DMS153 treated with DMSO at 0.1 percent for 48 hours (cell line): ENCODE results near the gene FADS1.
A peak's percentile ranks its signal among the peaks of the same experiment; 100 is the strongest.

Source experiments
- DNase-seq: peaks from one replicate; lab custom pipeline; 2025; ENCODE audit not compliant: unreplicated experiment; lab: John Stamatoyannopoulos, UW

Gene FADS1

DNA sequence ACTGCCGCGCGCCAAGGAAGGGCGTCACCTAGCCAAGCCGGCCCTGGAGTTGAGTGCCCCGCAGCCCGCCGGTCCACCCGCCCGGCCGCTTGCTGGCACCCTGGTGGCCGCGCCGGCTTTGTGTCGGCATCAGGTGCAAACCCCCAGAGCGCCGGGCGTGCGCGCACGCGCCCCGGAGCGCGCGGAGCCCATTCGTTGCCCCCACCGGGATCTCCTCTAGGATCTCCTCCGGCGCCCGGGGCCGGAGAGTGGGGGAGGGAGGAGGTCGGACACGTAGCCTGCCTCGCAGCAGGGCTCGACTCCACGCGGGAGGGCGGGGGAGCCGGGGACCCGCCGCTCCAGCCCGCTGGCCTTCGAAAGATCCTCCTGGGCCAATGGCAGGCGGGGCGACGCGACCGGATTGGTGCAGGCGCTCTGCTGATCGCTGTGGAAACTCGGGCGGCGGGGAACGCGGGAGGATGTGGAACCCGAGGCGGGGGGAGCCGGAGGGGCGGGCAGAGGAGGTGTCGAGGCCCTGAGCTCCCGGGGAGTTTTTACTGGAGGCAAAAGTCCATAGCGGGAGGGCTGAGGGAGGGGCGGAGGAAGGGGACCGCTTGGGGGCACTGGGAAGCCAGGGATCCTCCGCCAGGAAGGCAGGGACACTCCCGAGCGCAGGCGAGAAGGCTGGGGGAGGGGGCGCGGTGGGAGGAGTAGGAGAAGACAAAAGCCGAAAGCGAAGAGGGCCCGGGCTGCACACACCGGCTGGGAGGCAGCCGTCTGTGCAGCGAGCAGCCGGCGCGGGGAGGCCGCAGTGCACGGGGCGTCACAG, 11.0 kb upstream of the FADS1 start, which contains the start of gene FADS2:
FADS2 (plus strand) TSS at position 730 of the 808 bp plus-strand sequence. CDS start 91 bp downstream, outside the sequence.
- peak; percentile 84 for DNase-seq

DNA sequence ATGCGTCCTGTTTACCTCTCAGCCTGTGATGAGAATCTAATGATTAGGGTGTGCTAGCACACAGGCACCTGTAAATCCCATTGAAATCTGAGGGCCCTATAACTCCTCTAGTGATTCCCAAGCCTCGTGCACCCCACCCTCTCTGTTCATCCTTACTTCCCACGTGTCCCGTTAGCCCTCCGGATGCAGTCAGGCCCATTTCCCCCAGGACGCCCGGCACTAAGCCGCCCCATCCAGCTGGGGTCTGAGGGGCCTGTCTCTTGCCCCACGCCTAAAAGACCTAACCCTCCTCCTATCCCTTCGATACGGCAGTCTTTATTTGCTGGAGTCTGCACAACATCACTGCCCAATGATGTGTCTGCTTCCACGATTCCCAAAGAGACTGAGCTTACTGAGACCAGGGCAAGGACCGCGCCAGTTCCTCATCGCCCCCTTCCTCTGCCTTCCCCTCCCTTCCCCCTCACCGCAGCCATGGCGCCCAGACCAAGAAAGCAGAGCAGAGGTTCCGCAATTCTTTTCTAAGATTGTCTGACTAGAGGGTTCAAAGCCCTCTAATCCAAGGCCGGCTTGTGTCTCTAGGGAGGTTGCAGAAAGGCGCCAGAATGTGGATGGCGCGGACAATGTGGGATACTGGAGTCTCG, 10.2 kb upstream of the FADS1 start:
- peak; percentile 48 for DNase-seq

DNA sequence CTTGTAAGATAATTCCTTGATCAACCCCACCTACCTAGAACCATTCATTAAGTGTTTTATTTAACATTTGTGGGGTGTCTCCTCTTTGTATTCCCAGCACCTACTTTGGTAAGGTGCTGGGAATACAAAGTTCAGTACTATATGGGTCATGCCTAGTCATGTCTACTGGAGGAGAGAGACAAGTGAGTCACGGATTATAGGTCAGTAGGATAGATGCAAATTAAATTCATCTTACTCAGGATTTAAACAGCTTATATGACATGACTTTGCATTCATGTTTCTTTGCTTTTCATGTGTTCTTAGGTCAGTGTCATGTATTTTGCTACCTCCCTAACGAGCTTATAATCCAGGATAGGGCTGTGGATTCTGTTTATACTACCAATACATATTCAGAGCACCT, 3.4 kb upstream of the FADS1 start:
- DNase-seq, result no peak

DNA sequence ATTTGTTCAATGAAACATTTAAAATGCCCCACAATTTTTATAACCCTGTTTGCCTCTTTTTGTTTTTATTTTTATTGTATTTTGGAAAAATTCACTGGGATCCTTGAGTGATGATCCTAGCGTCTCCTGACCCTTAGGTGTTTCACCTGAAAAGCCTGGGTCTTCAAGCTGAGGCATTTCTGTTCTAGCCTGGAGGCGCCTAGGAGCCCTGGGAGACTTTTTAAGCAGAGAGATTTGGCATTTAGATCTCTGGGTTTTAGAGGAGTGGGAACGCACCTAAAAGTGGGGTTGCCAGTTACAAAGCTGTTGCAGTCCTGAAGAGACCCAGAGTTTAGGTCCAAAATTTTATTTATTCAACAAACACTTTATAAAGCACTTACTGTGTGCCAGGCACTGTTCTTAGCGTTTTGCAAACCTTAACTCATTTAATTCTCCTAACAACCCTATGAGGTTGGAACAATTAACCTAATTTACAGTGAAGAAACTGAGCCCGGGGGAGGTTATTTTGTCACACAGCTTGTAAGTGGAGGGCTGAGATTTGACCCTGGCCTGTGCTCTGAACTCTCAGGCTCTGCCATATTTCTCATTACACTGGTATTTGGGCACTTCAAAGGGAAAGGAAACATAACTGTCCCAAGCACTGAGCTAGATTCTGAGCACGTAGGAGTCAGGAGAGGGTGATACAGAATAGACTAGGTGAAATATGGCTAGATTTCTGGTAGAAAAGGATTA, 834 bp upstream of the FADS1 start:
- no peak for DNase-seq

DNA sequence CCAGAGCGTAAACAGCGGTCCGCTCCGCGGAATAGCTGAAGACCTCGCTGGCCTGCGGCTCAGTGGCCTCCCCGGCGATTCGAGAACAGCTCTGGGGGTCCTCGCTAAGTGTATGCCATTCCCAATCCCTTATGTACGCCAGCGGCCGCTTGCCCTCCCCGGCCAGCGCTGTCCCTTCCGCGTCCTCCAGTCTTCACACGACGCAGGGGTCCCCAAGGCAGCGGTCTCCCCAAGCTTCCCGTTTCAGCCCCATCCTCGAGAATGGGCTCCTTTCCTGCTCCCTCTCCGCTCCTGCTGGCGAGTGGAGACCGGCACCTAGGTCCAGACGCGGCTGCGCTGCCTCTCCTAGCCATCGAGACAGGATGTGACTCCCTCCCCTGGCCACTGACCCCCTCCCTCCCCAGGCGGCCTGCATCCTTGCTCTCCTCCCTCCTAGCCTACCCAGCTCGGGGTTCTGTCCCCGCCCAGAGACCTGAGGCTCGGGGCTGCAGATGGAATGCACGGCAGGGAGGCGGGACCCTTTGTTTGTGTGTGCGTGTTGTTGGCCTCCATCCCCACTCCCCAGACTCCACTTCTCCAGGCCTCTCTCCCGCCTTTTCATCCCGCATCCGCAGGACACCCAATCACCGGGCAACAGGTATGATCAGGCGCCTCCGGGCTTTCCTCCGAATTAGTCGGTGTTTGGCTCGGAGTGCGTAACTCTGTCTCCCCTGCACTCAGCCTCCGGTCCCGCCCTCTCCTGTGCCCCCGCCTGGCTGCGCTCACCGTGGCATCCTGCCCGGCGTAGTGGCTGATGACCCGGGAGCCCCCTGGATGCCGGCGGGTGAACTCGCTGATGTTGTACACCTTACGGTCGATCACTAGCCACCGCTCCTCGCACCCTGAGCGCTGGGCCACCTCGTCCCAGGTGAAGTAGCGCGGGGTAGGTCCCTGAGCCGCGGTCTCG, 740 bp downstream of the FADS1 start:
- peak; percentile 78 for DNase-seq

DNA sequence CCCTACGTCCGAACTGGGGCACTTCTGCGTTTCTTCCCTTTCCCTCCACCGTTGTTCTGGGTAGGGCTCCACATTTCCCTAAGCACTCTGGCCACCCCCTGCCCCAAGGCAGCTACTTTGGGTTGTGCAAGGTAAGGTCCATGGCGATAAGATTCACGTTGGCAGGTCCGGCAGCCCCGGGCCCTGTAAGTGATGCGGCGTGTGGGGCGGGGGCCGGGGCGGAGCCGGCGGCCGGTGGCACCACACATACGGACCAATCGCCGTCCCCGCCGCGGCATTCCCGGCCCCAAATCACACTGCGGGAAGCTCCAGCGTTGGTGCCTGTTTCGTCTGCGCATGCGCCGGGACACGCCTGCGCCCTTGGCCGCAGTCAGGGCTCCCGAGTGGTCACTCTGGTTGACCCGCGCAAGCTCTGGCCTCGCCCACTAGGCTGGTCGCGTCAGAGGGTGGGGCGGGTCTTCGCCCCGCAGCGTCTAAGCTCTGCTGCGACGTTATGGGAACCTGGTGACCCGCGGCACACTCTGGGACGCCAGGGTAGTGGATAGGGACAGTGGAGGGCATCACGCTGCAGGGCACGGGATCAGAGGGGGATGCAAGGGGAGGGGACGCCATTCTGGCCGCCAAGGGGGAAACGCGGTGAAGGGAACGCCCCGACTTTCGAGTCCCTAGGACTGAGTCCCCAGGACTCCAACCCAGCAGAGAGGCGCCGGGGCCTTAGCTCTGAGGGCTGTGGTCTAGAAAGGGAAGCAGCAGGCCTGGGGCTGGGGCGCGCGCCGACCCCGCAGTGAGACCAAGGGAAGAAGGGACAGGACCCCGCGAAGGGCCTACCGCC, 1.6 kb downstream of the FADS1 start:
- DNase-seq, result peak; percentile 88

DNA sequence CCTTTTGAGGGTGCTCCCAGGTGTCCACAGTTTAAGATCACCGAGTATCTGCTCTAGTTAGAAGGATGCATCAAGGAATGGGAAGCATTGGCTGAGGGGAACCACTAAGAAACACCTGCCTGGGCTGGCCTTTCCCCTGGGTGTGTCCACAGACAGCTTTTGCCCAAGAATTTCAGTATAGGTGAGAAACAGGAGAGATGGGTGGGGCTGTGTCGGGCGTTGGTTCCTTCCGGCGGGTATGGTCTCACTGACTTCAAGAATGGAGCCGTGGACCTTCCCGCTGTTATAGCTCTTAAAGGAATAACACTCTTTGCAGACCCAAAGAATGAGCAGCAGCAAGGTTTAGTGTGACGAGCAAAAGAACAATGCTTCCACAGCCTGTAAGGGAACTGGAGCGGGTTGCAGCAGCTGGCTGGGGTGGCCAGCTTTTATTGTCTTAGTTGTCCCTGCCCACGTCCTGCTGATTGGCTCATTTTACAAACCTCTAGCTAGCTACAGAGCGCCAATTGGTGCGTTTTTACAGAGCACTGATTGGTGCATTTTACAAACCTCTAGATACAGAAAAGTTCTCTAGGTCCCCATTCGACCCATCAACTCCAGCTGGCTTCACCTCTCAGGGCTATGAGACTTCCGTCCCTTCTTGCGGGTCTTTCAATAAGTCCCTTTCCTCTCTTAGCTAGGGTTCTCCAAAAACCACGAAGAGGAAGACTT, 2.4 kb downstream of the FADS1 start:
- DNase-seq, result no peak

DNA sequence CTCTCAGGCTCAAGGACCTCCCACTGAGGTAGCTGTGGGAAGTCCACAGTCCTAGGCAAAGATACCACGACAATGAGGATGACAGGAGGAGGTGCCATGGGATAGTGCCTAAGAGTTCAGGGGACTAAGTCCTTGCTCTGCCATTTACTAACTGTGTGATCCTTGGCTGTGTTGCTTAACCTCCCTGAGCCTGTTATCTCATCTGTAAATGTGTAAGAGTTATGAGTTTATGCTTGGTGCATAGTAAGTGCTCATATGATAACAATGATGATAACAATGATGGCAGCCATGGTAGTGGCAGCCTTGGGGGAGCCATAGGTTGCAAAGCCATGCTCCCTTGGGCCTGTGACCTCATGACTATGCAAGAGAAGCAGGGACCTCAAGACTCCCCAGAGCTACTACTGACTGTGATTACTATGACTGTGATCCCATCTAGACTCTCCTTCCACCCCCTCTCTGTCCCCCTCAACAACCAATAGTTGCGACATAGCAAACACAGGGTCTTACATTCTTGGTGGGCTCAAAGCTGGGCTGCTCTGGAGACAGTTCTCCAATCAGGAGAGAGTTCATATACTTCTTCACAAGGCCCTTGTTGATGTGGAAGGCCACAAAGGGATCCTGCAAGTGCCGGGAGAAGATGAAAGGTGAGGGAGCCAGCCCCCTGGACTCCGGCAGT, 3.9 kb downstream of the FADS1 start:
- DNase-seq, result no peak

DNA sequence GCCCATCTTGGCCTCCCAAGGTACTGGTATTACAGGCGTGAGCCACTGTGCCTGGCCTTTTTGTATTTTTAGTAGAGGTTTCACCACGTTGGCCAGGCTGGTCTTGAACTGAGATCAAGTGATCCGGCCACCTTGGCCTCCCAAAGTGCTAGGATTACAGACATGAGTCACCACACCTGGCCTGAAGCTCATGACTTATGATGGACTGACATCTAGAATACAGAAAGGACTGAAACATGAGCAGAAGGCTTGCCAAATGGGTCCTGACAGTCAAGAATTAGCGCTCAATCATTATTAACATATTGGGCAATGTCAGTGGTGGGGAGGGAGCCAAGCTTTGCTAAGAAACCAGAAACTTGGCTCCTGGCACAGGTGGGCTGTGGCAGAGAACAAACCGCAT, 5.0 kb downstream of the FADS1 start:
- DNase-seq, result no peak

DNA sequence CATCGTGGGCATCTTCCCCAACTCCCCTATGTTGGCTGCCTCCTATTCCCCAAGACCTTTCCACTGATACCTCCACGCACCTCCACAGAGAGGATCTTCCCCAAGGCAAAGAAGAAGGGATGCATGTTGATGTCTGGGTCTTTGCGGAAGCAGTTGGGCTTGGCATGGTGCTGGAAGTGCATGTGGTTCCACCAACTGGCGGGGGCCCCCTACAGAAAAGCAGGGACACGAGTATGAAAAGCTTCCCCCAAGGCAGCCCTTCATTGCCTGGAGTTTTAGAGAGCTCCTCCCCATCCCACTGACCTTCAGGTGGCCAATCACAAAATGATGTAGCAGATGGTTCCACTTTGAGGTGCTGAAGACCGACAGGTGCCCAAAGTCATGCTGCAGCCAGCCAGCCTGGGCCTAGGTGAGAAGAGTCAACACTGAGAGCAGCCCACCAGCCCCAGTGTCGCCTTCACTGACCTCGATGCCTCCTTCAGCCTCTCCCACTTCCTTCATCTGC, 6.1 kb downstream of the FADS1 start:
- DNase-seq, result no peak

DNA sequence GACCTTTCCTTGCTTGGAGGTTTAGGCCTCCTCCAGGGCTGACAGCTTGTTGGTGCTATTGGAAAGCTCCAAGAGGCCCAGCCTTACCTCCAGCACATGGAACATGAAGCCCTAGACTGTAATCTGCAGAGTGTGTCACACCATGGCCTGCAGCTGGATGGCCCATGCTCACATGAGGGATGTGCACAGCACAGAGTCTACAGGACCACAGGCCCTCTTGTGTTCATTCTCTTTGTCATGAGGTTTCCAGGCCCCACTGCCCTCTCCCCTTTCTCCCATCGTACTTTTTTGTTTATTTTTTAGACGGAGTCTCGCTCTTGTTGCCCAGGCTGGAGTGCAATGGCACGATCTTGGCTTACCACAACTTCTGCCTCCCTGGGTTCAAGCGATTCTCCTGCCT, 10.0 kb downstream of the FADS1 start:
- DNase-seq, result no peak

DNA sequence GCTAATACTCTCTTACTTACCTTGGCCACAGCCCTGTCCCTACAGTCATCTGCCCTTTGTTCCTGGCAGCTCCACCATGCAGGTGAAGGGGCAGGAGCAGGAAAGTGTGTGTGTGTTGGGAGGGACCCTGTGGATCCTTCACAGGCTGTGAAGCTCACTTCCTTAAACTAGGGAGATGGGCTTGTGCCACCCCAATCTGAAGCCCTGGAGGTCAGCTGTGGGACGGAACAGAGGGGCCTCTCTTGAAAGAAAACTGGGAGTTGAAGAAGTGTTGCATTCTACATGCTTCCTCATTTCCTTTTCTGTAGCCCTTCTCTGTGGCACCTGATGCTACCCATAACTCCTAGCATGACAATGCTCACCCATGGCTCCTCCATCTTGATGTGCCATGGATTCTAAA, 11.7 kb downstream of the FADS1 start:
- DNase-seq, result no peak

DNA sequence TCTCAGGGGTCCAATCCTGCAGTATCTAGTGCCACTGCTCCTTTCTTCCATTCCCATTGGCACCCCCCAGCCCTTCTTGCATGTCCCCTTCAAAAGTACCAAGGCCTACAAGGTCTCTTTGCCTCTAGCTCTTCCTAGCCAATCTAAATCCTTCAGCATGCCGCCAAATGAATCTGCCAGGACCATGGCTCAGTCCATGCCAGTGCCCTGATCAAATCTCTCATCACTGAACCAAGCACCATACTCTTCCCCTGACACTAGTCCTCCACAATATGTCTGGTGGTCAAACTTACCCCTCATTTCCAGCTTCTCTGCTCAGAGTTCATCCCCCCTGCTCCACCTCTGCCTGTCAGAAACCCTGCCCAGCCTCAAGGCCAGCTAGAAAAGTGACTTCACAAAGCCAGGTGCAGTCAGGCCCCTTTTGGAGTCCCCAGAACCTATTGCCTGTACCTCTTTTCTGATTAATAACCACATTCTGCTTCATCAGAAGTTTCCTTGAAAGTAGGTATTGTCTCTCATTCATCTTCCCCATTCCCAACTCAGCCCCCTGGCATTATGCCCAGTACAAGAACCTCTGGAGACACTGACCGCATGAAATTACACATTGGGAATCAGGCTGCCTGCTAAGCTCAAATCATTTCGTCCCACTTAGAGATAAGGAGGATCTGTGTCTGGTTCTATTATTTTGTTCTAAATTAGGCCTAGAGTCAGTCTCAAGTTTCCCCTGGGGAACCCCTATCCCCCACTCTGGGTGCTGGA, 12.7 kb downstream of the FADS1 start:
- DNase-seq, result no peak

DNA sequence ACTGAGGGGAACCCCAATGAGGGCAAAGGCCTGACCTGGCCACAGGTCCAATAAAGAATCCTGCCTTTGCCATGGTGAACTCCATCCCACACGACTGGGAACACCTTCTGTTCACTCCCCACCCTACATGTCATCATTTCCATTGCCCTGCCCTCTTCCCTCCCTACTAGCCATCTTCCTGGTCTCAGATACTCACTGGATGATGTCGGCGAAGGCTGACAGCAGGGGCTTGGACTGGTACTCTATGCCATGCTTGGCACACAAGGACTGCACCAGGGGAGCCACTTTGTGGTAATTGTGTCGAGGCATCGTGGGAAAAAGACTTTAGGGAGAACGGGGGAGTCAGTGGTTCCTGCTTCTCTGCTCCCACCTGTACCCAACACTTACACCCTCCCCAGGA, 14.2 kb downstream of the FADS1 start:
- no peak for DNase-seq

DNA sequence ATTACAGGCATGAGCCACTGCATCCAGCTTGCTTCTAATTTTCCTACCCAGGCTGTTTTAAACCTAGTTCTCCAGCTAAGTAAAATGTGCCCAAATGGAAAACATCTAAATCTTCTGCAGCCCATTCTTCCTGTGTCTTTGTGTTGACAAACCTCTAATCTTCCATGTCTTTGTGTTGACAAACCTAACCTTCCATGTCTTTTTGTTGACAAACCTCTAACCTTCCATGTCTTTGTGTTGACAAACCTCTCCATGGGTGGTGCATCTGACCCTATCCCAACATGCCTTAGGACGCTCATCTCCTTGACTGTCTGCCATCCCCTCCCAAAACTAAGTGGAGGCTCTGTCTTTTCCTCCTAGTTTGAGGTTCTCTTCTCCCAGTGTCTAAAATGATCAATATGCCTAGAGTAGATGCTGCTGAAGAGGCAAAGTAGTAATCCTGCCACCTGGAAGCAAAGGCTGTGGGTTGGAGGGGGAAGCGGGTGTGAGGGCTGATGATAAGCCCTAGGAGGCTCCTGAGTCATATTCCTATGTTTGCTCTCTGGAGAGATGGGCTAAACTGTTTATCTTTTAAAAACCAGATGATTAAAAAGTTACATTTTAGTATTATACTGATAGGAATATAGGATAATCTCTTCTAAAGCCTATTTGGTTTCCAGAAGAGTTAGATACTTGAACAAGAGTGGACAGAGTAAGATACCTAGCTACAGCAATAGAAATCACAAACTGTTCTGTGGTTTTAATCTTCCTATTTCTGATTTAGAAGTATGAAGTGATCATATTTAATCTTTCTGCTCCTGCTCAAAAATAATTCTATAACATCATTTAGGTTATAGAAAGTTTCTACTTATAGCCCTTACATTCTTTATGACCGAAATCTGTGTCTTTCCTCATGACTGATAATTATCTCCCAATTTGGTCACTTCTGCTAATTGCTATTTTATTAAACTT, 16.2 kb downstream of the FADS1 start:
- DNase-seq, result no peak

DNA sequence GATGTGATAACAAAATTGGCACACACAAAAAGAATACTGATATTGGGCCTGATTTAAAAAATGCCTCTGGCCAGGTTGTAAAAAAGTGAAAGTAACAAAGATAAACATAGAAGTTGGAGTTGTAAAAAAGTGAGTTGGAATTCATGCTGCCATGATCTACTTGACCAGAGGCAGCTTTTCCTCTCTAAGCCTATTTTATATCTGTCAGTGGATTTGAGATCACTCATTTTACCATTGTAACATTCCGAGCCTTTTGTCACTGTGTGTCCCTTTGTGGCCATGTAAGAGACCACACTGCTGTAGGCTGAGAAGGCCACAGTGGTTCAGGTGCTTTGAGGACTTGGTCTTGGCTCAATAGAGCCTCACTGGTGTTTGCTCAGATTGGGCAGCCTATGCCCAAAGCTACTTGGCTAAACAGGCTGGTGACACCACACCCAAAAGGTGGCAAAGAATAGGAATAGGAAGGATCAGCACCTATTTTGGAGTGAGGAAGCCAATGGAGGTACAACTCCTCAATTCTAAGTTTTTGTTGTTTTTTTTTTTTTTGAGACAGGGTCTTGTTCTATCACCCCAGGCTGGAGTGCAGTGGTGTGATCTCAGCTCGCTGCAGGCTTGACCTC, 17.0 kb downstream of the FADS1 start:
- no peak for DNase-seq
